SU-DHL-6 (cell line): Measurements from ENCODE around the gene SERPINA5.

Experiments
- CTCF ChIP-seq: fragments of 200-600 bp; sonication (generic); IDR thresholded peaks from one replicate; pipeline ENCODE4 v1.5.1; 2017; ENCODE audit warnings: antibody characterized with exemption, mild to moderate bottlenecking, low read length, moderate library complexity; ENCODE audit not compliant: insufficient read depth, poor library complexity, severe bottlenecking
- EZH2phosphoT487 ChIP-seq: fragments of 200-600 bp; sonication (generic), shearing (Covaris generic); conservative IDR thresholded peaks from 2 replicates; pipeline ENCODE4 v1.6.1; 2018; ENCODE audit warnings: mild to moderate bottlenecking, antibody characterized with exemption, low read length, moderate library complexity, mixed read lengths

GRCh38 chr14:94601884-94602391, 20.7 kb downstream of the SERPINA5 start:
- TF ChIP-seq CTCF, result no peak
- no peak for TF ChIP-seq EZH2phosphoT487
